PFSK-1 (cell line): ENCODE measurements around the gene MICU1.

ENCODE experiments used
- POLR2AphosphoS5 ChIP-seq: IDR thresholded peaks from 2 replicates; pipeline ENCODE4 v1.6.1; 2012; ENCODE audit warnings: low read depth, mild to moderate bottlenecking, control low read depth, low read length, moderate library complexity
- SIN3A ChIP-seq: IDR thresholded peaks from 2 replicates; pipeline ENCODE4 v1.6.1; 2012; ENCODE audit warnings: mild to moderate bottlenecking, low read length, moderate library complexity, borderline replicate concordance; ENCODE audit not compliant: insufficient read depth
- TAF1 ChIP-seq: IDR thresholded peaks from 2 replicates; pipeline ENCODE4 v1.6.1; 2012; ENCODE audit warnings: low read length, control low read depth, borderline replicate concordance; ENCODE audit not compliant: insufficient read depth
- TF ChIP-seq, protein P1 (sequence below), 2 experiments: IDR thresholded peaks; 2 replicates each; pipeline versions ENCODE4 v1.6.1 to v1.8.0; 2011 to 2012; ENCODE audit warnings: low read depth in 2 of 2, low read length in 2 of 2, control low read depth in 1 of 2, inconsistent platforms in 1 of 2, mild to moderate bottlenecking in 1 of 2, moderate library complexity in 1 of 2; ENCODE audit not compliant: insufficient read depth in 1 of 2

- TF ChIP-seq, protein P1, sequence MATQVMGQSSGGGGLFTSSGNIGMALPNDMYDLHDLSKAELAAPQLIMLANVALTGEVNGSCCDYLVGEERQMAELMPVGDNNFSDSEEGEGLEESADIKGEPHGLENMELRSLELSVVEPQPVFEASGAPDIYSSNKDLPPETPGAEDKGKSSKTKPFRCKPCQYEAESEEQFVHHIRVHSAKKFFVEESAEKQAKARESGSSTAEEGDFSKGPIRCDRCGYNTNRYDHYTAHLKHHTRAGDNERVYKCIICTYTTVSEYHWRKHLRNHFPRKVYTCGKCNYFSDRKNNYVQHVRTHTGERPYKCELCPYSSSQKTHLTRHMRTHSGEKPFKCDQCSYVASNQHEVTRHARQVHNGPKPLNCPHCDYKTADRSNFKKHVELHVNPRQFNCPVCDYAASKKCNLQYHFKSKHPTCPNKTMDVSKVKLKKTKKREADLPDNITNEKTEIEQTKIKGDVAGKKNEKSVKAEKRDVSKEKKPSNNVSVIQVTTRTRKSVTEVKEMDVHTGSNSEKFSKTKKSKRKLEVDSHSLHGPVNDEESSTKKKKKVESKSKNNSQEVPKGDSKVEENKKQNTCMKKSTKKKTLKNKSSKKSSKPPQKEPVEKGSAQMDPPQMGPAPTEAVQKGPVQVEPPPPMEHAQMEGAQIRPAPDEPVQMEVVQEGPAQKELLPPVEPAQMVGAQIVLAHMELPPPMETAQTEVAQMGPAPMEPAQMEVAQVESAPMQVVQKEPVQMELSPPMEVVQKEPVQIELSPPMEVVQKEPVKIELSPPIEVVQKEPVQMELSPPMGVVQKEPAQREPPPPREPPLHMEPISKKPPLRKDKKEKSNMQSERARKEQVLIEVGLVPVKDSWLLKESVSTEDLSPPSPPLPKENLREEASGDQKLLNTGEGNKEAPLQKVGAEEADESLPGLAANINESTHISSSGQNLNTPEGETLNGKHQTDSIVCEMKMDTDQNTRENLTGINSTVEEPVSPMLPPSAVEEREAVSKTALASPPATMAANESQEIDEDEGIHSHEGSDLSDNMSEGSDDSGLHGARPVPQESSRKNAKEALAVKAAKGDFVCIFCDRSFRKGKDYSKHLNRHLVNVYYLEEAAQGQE (IDR thresholded peaks at IDR 0.05; ENCODE audit: insufficient read depth in 1 of 2, low read depth in 2 of 2, low read length in 2 of 2), result no peak
- TF ChIP-seq POLR2AphosphoS5 (no peak), TAF1 (no peak), SIN3A (no peak)
These were observed 240.2 kb downstream of the MICU1 start for GRCh38 chr10:72385724-72386123.
